NCI-H2107 treated with DMSO at 0.1 percent for 48 hours (cell line): Measurements from ENCODE around the gene PDHX.
"Not testable (repeated sequence)": the region's sequence is repeated elsewhere in the genome, so short reads cannot be mapped to it uniquely, and the experiment has no call there.

Source experiments
- DNase-seq: peaks from one replicate; lab custom pipeline; 2025; ENCODE audit not compliant: unreplicated experiment; lab: John Stamatoyannopoulos, UW

PDHX gene

GRCh38 chr11:34910817-34911216 is 5.6 kb upstream of the PDHX start:
- no peak for DNase-seq

- DNase-seq, result no peak
These were observed 4.7 kb upstream of the PDHX start for GRCh38 chr11:34911676-34912075.

GRCh38 chr11:34913556-34913955 is 2.9 kb upstream of the PDHX start:
- DNase-seq, result not testable (repeated sequence)

- DNase-seq, result peak; percentile 50
These were observed 1.0 kb upstream of the PDHX start for GRCh38 chr11:34915136-34916014.

- DNase-seq, result no peak
These were observed 689 bp downstream of the PDHX start for GRCh38 chr11:34916843-34917770.

GRCh38 chr11:34921156-34921555 is 4.7 kb downstream of the PDHX start:
- DNase-seq, result no peak

GRCh38 chr11:34924714-34925113 is 8.3 kb downstream of the PDHX start:
- no peak for DNase-seq

- DNase-seq, result peak; percentile 39
These were observed 9.8 kb downstream of the PDHX start for GRCh38 chr11:34926101-34926830.

GRCh38 chr11:34926831-34927132 is 10.4 kb downstream of the PDHX start:
- no peak for DNase-seq

GRCh38 chr11:34928268-34928959 is 12.0 kb downstream of the PDHX start:
- DNase-seq, result no peak

- DNase-seq, result no peak
These were observed 12.7 kb downstream of the PDHX start for GRCh38 chr11:34928960-34929680.

- DNase-seq, result no peak
These were observed 13.7 kb downstream of the PDHX start for GRCh38 chr11:34929794-34930763.

- no peak for DNase-seq
These were observed 20.7 kb downstream of the PDHX start for GRCh38 chr11:34936945-34937629.

GRCh38 chr11:34938611-34939010 is 22.2 kb downstream of the PDHX start:
- DNase-seq, result no peak

GRCh38 chr11:34940026-34940677 is 23.7 kb downstream of the PDHX start:
- no peak for DNase-seq

GRCh38 chr11:34941688-34942087 is 25.3 kb downstream of the PDHX start:
- DNase-seq, result no peak

GRCh38 chr11:34944692-34945091 is 28.3 kb downstream of the PDHX start:
- no peak for DNase-seq

GRCh38 chr11:34948696-34949095 is 32.3 kb downstream of the PDHX start:
- DNase-seq, result no peak
